ENCODE data around the gene SCUBE3.
A peak's percentile ranks its signal among the peaks of the same experiment; 100 is the strongest.

SCUBE3 gene

DNA sequence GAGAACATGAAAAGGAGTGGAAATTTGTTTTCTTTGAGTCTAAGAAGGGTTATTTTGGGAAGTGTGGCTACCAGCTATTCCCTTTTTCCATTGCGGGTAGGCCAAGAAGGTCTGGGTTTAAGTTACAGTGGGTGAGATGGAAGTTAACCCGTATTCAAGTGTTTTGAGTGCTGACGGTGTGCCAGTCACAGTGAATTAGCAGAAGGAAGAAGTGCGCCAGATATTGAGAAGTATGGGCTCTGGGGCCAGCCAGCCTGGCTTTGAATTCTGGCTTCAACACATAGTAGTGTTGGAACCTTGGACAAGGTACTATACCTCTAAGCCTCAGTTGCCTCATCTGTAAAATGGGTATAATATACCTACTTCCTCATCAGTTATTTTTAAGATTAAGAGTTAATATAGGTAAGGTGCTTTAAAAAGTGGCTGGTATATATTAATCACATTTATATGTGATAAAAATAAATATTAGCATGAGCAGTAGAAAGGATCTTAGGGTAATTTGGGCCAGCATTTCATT lies 62.0 kb downstream of the SCUBE3 start:
- TF ChIP-seq TCF12 (IDR thresholded peaks at IDR 0.05; ENCODE audit: low read depth) (no peak), TAF1 (IDR thresholded peaks at IDR 0.05; ENCODE audit: low read depth) (no peak), YY1 (IDR thresholded peaks at IDR 0.05; ENCODE audit: low read depth) (no peak), TEAD4 (IDR thresholded peaks at IDR 0.05) (no peak), CREB1 (IDR thresholded peaks at IDR 0.05; ENCODE audit: low read depth) (no peak), ZBTB7A (IDR thresholded peaks at IDR 0.05; ENCODE audit: low read depth) (no peak), RAD21 (IDR thresholded peaks at IDR 0.05; ENCODE audit: low read depth) (no peak), NFIC (IDR thresholded peaks at IDR 0.05) (no peak), FOXM1 (IDR thresholded peaks at IDR 0.05; ENCODE audit: borderline replicate concordance, low read depth) (no peak)

DNA sequence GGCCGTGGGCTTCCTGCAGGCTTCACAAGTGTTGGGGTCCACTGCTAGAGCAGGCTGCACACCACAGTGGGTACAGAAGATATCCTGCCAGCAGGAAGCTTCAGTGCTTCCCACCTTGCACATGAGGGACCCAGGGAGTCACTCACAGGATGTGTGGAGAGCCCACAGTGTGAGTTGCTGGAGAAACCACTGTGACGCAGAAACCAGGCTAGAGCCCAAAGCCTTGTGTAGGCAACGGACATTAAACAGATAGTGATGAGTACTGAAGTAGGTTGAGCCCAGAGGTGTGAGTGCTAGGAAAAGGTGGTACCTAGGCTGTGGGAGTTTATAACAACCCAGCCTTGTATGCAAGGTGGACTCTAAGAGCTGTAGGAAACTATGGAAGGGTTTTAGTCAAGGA lies 65.0 kb downstream of the SCUBE3 start:
- TF ChIP-seq ZBTB7A (IDR thresholded peaks at IDR 0.05; ENCODE audit: low read depth) (no peak), CEBPB (IDR thresholded peaks at IDR 0.05) (no peak), CREB1 (IDR thresholded peaks at IDR 0.05; ENCODE audit: low read depth) (no peak), TAF1 (IDR thresholded peaks at IDR 0.05; ENCODE audit: low read depth) (no peak), USF1 (IDR thresholded peaks at IDR 0.05) (no peak)

DNA sequence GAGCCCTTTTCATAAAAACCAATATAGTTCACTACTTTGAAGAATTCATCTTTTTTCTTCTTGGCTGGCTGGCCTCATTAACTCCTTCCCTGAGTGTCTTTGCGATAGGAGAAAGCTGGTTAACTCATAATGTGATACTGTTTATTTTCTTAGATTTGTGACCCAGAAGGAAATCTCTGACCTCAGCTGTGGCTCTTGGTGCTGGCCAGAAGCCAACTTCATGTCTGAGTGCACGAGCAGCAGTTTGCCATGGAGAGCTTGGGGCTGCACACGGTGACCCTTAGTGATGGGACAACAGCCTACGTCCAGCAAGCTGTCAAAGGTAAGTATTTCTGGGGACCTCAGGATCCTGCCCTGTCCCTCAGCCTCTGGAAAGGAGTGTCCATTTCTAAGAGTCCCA lies 67.1 kb downstream of the SCUBE3 start:
- TF ChIP-seq NFIC (IDR thresholded peaks at IDR 0.05) (0 out of 2 replicates have a peak, but pooled peaks have one; percentile 11), FOXM1 (IDR thresholded peaks at IDR 0.05; ENCODE audit: borderline replicate concordance, low read depth) (no peak)

DNA sequence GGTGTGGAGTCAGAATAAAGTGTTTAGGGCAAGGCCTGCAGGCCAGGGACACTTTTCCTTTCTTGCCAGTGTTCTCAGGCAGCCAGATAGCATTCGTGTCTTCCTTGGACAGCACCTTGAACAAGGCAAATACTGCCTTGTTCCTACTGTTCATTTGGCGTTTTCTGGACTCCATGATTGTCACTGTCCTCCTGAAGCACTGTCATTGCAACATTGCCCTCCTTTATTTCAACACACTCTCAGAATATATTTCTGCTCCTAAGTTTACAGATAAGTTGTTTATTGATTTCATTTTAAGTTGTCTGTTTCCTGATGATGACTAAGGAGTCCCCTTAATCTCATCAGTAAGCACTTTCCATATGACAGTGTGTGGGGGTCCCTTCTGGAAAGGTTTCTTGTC lies 68.7 kb downstream of the SCUBE3 start:
- TF ChIP-seq CEBPB (IDR thresholded peaks at IDR 0.05) (peak; percentile 4; the same call in 1 of the 2 replicates), CREB1 (IDR thresholded peaks at IDR 0.05; ENCODE audit: low read depth) (no peak)

DNA sequence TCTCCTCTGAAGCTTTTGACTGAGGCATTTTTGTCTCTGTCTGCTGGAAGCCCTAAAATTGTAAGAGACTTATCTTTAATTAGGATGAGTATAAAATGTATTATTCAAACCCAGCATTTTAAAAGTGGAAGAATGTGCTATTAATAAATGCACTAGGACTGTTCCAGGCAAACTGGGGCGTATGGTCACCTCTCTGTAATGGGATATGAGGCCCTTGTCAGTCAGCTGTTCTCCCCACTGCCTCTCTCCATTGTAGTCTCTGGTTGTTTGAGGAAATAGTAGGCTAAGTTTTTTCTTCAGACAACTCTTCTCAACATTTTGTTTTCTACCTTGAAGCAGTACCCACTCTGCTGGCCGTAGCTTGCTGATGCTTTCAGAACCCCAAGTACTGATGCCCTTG lies 69.6 kb downstream of the SCUBE3 start:
- TF ChIP-seq TAF1 (IDR thresholded peaks at IDR 0.05; ENCODE audit: low read depth): no peak

- TF ChIP-seq NFIC (IDR thresholded peaks at IDR 0.05): no peak
- no peak for TF ChIP-seq YY1 (IDR thresholded peaks at IDR 0.05; ENCODE audit: low read depth)
- TF ChIP-seq TCF12 (IDR thresholded peaks at IDR 0.05; ENCODE audit: low read depth): no peak
- TF ChIP-seq EGR1 (IDR thresholded peaks at IDR 0.05): no peak
- TF ChIP-seq MAX (IDR thresholded peaks at IDR 0.05): no peak
- no peak for TF ChIP-seq FOXM1 (IDR thresholded peaks at IDR 0.05; ENCODE audit: borderline replicate concordance, low read depth)
- TF ChIP-seq RAD21 (IDR thresholded peaks at IDR 0.05; ENCODE audit: low read depth): no peak
- TF ChIP-seq TEAD4 (IDR thresholded peaks at IDR 0.05): no peak
- TF ChIP-seq CREB1 (IDR thresholded peaks at IDR 0.05; ENCODE audit: low read depth): no peak
- TF ChIP-seq TAF1 (IDR thresholded peaks at IDR 0.05; ENCODE audit: low read depth): no peak
- no peak for TF ChIP-seq USF1 (IDR thresholded peaks at IDR 0.05)
- no peak for TF ChIP-seq REST (IDR thresholded peaks at IDR 0.05; ENCODE audit: low read depth)
These were observed 74.1 kb downstream of the SCUBE3 start for GRCh38 chr6:35287671-35288396.

- TF ChIP-seq MAX (IDR thresholded peaks at IDR 0.05) (no peak), REST (IDR thresholded peaks at IDR 0.05; ENCODE audit: low read depth) (no peak), CEBPB (IDR thresholded peaks at IDR 0.05) (no peak)
These were observed 75.1 kb downstream of the SCUBE3 start for GRCh38 chr6:35288834-35289233.
